Measurements from ENCODE around the gene CXCR5. TPM values are rescaled to one million over a fixed set of nuclear protein-coding genes. Genes with fewer than 3 reads are reported as not detected.

CXCR5 gene
- total and polyA plus RNA-seq, 2 donors (not counting 1 experiment from before 2014, with no cell fraction given), result 111 to 163 TPM

GRCh38 chr11:118907051-118908042 is 23.7 kb downstream of the CXCR5 start:
- H3K9me3 ChIP-seq (ENCODE audit: control extremely low read depth in 1 of 3, control insufficient read depth in 2 of 3, insufficient read depth in 1 of 3, low read length in 2 of 3), result no peaks in the 10 kb centered on the region
- no peak overlapping the region for H3K27ac ChIP-seq (ENCODE audit: low read length in 2 of 2)
- TF ChIP-seq CTCF (IDR thresholded peaks at IDR 0.05) (peak; percentile 87), EZH2 (IDR thresholded peaks at IDR 0.05; ENCODE audit: borderline replicate concordance, insufficient read depth, low read depth, low read length, poor library complexity, severe bottlenecking) (no peak)
- H3K4me3 ChIP-seq (ENCODE audit: control extremely low read depth in 1 of 5, extremely low read depth in 1 of 5, insufficient read depth in 1 of 5, low read depth in 2 of 5, low read length in 4 of 5), result no peak overlapping the region
- 63% methylated on average over 19 of the region's 24 CpGs for WGBS (ENCODE audit: insufficient coverage)
- POLR2A ChIA-PET, result no interaction called here
- H4K20me1 ChIP-seq (ENCODE audit: control insufficient read depth, insufficient read depth, low read length, poor library complexity, severe bottlenecking), result peaks cover 19% of the 10 kb centered on the region
- ATAC-seq (ENCODE audit: low read depth), result peak; percentile 88
- peaks cover 36% of the 10 kb centered on the region for H3K4me1 Mint-ChIP-seq
- CTCF ChIA-PET, result interaction anchor here (0.7 to 15.2 kb wide), 19 partner anchors 12 to 548 kb away, joined by 3 to 288 read pairs (median 5); partner anchors contain the start of genes BCL9L, CXCR5, DDX6 and UBE4A
- DNase-seq, result peak; percentile 90
- no peaks in the 10 kb centered on the region for H3K27me3 Mint-ChIP-seq
- peak overlapping the region; percentile 17 for H3K4me2 ChIP-seq (replicated peaks; ENCODE audit: low read depth, low read length, poor library complexity, severe bottlenecking)
- peak overlapping the region; percentile 74 for H3K27ac Mint-ChIP-seq
- H3K4me3 Mint-ChIP-seq, result no peak overlapping the region
- no peak overlapping the region for H3K9ac ChIP-seq (ENCODE audit: low read length)
- H3K9me3 Mint-ChIP-seq (ENCODE audit: insufficient read depth), result no peaks in the 10 kb centered on the region
- no peak overlapping the region for H2AFZ ChIP-seq (ENCODE audit: insufficient read depth, low read depth, low read length, poor library complexity, severe bottlenecking)
- peaks cover 0 to 43% of the 10 kb centered on the region in 2 experiments for H3K36me3 ChIP-seq (replicated peaks in 1 of 2; ENCODE audit: control extremely low read depth in 1 of 2, control insufficient read depth in 1 of 2, extremely low read depth in 1 of 2, insufficient read depth in 2 of 2, low read length in 1 of 2)
- H3K79me2 ChIP-seq (ENCODE audit: control insufficient read depth, insufficient read depth, low read length), result peaks cover 63% of the 10 kb centered on the region
- intact Hi-C loops (cut with micrococcal nuclease), result loop anchor here (1.0 kb wide), 2 partner anchors 23 to 217 kb away; no protein-coding TSS in a partner anchor
- H3K4me1 ChIP-seq (ENCODE audit: control insufficient read depth in 2 of 2, insufficient read depth in 2 of 2, low read length in 2 of 2), result peaks cover 34 to 55% of the 10 kb centered on the region in 2 donors
- H3K27me3 ChIP-seq (replicated peaks in 1 of 4; ENCODE audit: control extremely low read depth in 1 of 4, control insufficient read depth in 3 of 4, insufficient read depth in 4 of 4, low read length in 3 of 4), result no peaks in the 10 kb centered on the region
